PC-3 (cell line): ENCODE data around the gene SEL1L2. TPM values are rescaled to one million over a fixed set of nuclear protein-coding genes. Genes with fewer than 3 reads are reported as not detected.

ENCODE experiments used
- ATAC-seq: fragments of 200-7000 bp; cut with Tn5 transposase; 2 replicates; pipeline ENCODE4 v1.9.1; 2020; ENCODE audit warnings: mild to moderate bottlenecking, moderate library complexity
- BruUV-seq: library from RNA; stranded (reverse); fragments of 400-500 nt; replicated peaks from 2 replicates; lab custom pipeline; 2021; lab: Mats Ljungman, UMichigan
- CTCF ChIA-PET: fragments of 300-600 bp; sonication (Branson Sonifier 250); formaldehyde crosslinking; loops from one replicate; lab custom pipeline; 2022; ENCODE audit warnings: antibody characterized with exemption; lab: Charles Lee
- POLR2A ChIA-PET: fragments of 300-600 bp; sonication (Branson Sonifier 250); formaldehyde crosslinking; loops from one replicate; lab custom pipeline; 2022; ENCODE audit warnings: antibody characterized with exemption; ENCODE audit not compliant: unreplicated experiment; lab: Charles Lee
- DNase-seq: peaks from one replicate; pipeline ENCODE4 v3.0.0-alpha.2; 2015
- H2AFZ ChIP-seq: fragments of 300-600 bp; sonication (generic); 2 replicates; pipeline ENCODE4 v1.6.0; 2016; ENCODE audit warnings: antibody characterized with exemption, low read length
- H3F3A ChIP-seq: fragments of 300-600 bp; sonication (generic); one replicate; pipeline ENCODE4 v1.6.0; 2017; ENCODE audit warnings: antibody characterized with exemption, low read length, control low read depth, mild to moderate bottlenecking; ENCODE audit not compliant: unreplicated experiment
- H3K27ac ChIP-seq: fragments of 300-600 bp; sonication (generic); 2 replicates; pipeline ENCODE4 v1.5.1; 2016; ENCODE audit warnings: mild to moderate bottlenecking, low read length
- H3K27me3 ChIP-seq: fragments of 300-600 bp; sonication (generic); 2 replicates; pipeline ENCODE4 v1.6.1; 2016; ENCODE audit warnings: low read length, mixed read lengths
- H3K36me3 ChIP-seq: fragments of 300-600 bp; sonication (generic); 2 replicates; pipeline ENCODE4 v1.6.1; 2016; ENCODE audit warnings: low read depth, mixed run types, low read length, mixed read lengths
- H3K4me1 ChIP-seq: fragments of 300-600 bp; sonication (generic); 2 replicates; pipeline ENCODE4 v1.5.1; 2016; ENCODE audit warnings: low read length; ENCODE audit not compliant: insufficient read depth
- H3K4me2 ChIP-seq: fragments of 300-600 bp; sonication (generic); 2 replicates; pipeline ENCODE4 v1.6.0; 2016; ENCODE audit warnings: low read length
- H3K4me3 ChIP-seq: fragments of 300-600 bp; sonication (generic); 2 replicates; pipeline ENCODE4 v1.5.1; 2016; ENCODE audit warnings: mild to moderate bottlenecking, low read length, mixed read lengths
- H3K79me2 ChIP-seq: fragments of 300-600 bp; sonication (generic); 2 replicates; pipeline ENCODE4 v1.6.1; 2017; ENCODE audit warnings: low read length, mixed read lengths
- H3K9ac ChIP-seq: fragments of 300-600 bp; sonication (generic); 2 replicates; pipeline ENCODE4 v1.6.0; 2016; ENCODE audit warnings: mild to moderate bottlenecking, low read length
- H3K9me2 ChIP-seq: fragments of 300-600 bp; sonication (generic); replicated peaks from 2 replicates; pipeline ENCODE4 v1.6.1; 2016; ENCODE audit warnings: mixed run types, low read length, mixed read lengths
- H3K9me3 ChIP-seq: fragments of 300-600 bp; sonication (generic); 2 replicates; pipeline ENCODE4 v1.6.1; 2016; ENCODE audit warnings: low read length, mixed read lengths
- H4K20me1 ChIP-seq: fragments of 300-600 bp; sonication (generic); 2 replicates; pipeline ENCODE4 v1.6.1; 2016; ENCODE audit warnings: low read length, mixed read lengths
- EZH2 ChIP-seq: fragments of 300-600 bp; sonication (generic); IDR thresholded peaks from one replicate; pipeline ENCODE4 v1.6.1; 2017; ENCODE audit warnings: antibody characterized with exemption, mild to moderate bottlenecking, low read length; ENCODE audit not compliant: unreplicated experiment
- EZH2phosphoT487 ChIP-seq: fragments of 300-600 bp; sonication (generic); IDR thresholded peaks from 2 replicates; pipeline ENCODE4 v1.6.1; 2018; ENCODE audit warnings: mild to moderate bottlenecking, antibody characterized with exemption, low read length, borderline replicate concordance
- intact Hi-C: fragments of 100-400 bp; cut with micrococcal nuclease; formaldehyde crosslinking; loops from 2 replicates; pipeline ENCODE4 v1.9.0; 2023
- total RNA-seq: library from RNA; depleted of rRNA; stranded (reverse); fragments of >200 nt; gene quantifications from 2 replicates; pipeline ENCODE4 v1.2.3, GENCODE V29; 2014
- TF ChIP-seq, protein P1 (sequence below): fragments of 300-600 bp; sonication (generic); conservative IDR thresholded peaks from 2 replicates; pipeline ENCODE4 v1.5.1; 2017; ENCODE audit warnings: antibody characterized with exemption, low read depth, mild to moderate bottlenecking, low read length

Gene SEL1L2
- total RNA-seq, 1 experiment from 2014 or later = not detected

DNA sequence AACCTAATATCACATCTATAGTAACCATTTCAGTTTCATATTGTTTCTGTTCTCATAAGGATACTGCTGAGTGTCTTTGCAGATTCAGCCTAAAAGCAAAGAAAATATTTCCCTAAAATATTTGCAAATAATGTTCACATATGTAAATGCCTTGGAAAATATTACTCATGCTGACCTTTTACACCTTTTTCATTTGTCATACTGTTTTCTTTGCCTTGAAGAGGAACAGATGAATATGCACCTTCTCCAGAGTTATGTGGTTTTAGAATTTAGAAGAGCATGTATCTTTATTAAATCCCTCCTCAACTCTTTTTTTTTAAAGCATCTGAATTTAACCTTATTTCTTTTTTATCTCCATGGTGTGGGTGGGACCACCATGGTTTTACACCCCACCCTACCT lies 173.1 kb downstream of the SEL1L2 start:
- peaks cover 44% of the 10 kb centered on the region for H3K36me3 ChIP-seq
- TF ChIP-seq, protein P1, sequence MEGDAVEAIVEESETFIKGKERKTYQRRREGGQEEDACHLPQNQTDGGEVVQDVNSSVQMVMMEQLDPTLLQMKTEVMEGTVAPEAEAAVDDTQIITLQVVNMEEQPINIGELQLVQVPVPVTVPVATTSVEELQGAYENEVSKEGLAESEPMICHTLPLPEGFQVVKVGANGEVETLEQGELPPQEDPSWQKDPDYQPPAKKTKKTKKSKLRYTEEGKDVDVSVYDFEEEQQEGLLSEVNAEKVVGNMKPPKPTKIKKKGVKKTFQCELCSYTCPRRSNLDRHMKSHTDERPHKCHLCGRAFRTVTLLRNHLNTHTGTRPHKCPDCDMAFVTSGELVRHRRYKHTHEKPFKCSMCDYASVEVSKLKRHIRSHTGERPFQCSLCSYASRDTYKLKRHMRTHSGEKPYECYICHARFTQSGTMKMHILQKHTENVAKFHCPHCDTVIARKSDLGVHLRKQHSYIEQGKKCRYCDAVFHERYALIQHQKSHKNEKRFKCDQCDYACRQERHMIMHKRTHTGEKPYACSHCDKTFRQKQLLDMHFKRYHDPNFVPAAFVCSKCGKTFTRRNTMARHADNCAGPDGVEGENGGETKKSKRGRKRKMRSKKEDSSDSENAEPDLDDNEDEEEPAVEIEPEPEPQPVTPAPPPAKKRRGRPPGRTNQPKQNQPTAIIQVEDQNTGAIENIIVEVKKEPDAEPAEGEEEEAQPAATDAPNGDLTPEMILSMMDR = no peak
- TF ChIP-seq EZH2phosphoT487 (no peak), EZH2 (no peak)
- no peaks in the 10 kb centered on the region for H3K27me3 ChIP-seq
- POLR2A ChIA-PET = no interaction called here
- H3K79me2 ChIP-seq = no peaks in the 10 kb centered on the region
- CTCF ChIA-PET = no interaction called here
- DNase-seq (peak; percentile 59), ATAC-seq (peak; percentile 40)
- BruUV-seq = no TSS peak
- H3K4me2 ChIP-seq = peak overlapping the region; percentile 41
- no peaks in the 10 kb centered on the region for H3K9me3 ChIP-seq
- H2AFZ ChIP-seq = no peak overlapping the region
- no peaks in the 10 kb centered on the region for H4K20me1 ChIP-seq
- intact Hi-C loops = no loop called here
- no peak overlapping the region for H3K4me3 ChIP-seq
- no peaks in the 10 kb centered on the region for H3K9me2 ChIP-seq
- peaks cover 21% of the 10 kb centered on the region for H3K4me1 ChIP-seq
- no peak overlapping the region for H3K9ac ChIP-seq
- 0 out of 2 replicates have a peak overlapping the region, but pooled peaks have one; percentile 5 for H3K27ac ChIP-seq
- H3F3A ChIP-seq = no peaks in the 10 kb centered on the region

DNA sequence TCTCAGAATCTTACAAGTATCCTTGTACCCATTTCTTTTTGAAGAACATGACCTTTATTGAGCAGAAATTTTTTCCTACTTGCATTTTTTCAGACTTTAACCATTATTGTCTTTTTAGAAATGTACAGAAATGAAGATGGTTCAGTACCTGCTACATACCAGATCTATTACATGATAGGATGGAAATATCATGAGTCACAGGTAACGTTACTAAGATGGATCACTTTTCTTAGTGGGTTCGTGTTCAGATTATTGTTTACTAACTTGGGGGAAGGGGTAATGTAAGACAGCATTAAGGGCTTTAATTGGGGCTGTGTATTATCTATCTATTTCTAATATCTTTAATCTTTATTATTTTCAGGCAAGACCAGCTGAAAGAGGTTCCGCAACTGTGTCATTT lies 173.7 kb downstream of the SEL1L2 start:
- H3K4me3 ChIP-seq = no peak overlapping the region
- ChIA-PET CTCF (no interaction called here), POLR2A (no interaction called here)
- H3K36me3 ChIP-seq = peaks cover 50% of the 10 kb centered on the region
- no peaks in the 10 kb centered on the region for H3F3A ChIP-seq
- no peaks in the 10 kb centered on the region for H4K20me1 ChIP-seq
- peak overlapping the region; percentile 41 for H3K4me2 ChIP-seq
- H3K9me3 ChIP-seq = no peaks in the 10 kb centered on the region
- DNase-seq (peak; percentile 64), ATAC-seq (peak; percentile 59)
- H3K9me2 ChIP-seq = no peaks in the 10 kb centered on the region
- H3K27me3 ChIP-seq = no peaks in the 10 kb centered on the region
- no peak overlapping the region for H3K9ac ChIP-seq
- no TSS peak for BruUV-seq
- TF ChIP-seq, protein P1 = no peak
- TF ChIP-seq EZH2 (no peak), EZH2phosphoT487 (no peak)
- 0 out of 2 replicates have a peak overlapping the region, but pooled peaks have one; percentile 5 for H3K27ac ChIP-seq
- H3K79me2 ChIP-seq = no peaks in the 10 kb centered on the region
- intact Hi-C loops = no loop called here
- no peak overlapping the region for H2AFZ ChIP-seq
- peaks cover 21% of the 10 kb centered on the region for H3K4me1 ChIP-seq

- Histone ChIP-seq H3K9me3 (no peaks in the 10 kb centered on the region), H3K9me2 (no peaks in the 10 kb centered on the region), H2AFZ (no peak overlapping the region), H3K27ac (no peak overlapping the region), H3K36me3 (peaks cover 70% of the 10 kb centered on the region), H3K4me3 (no peak overlapping the region), H3K27me3 (no peaks in the 10 kb centered on the region), H3F3A (no peaks in the 10 kb centered on the region), H3K4me1 (peaks cover 19% of the 10 kb centered on the region), H3K4me2 (no peak overlapping the region), H3K79me2 (no peaks in the 10 kb centered on the region), H4K20me1 (no peaks in the 10 kb centered on the region), H3K9ac (no peak overlapping the region)
- ChIA-PET CTCF (no interaction called here), POLR2A (no interaction called here)
- intact Hi-C loops = no loop called here
- no peak for ATAC-seq
- TF ChIP-seq, protein P1 = no peak
- TF ChIP-seq EZH2 (no peak), EZH2phosphoT487 (no peak)
- no TSS peak for BruUV-seq
- no peak for DNase-seq
Measured at GRCh38 chr20:13814672-13815071, 175.7 kb downstream of the SEL1L2 start.
